Measurements from ENCODE around the gene FOXA2.

- TF ChIP-seq CTCF (conservative IDR thresholded peaks at IDR 0.05; ENCODE audit: low read depth, low read length) (no peak), EZH2 (IDR thresholded peaks at IDR 0.05; ENCODE audit: low read length, unreplicated experiment) (no peak), EZH2phosphoT487 (IDR thresholded peaks at IDR 0.05; ENCODE audit: borderline replicate concordance, low read length) (no peak)
Observed at GRCh38 chr20:22604815-22605214, 20.4 kb upstream of the FOXA2 start.

All from PC-3 (cell line).